ENCODE results near the gene MED9. TPM values are rescaled to one million over a fixed set of nuclear protein-coding genes. Genes with fewer than 3 reads are reported as not detected.
"Not testable (repeated sequence)": the region's sequence is repeated elsewhere in the genome, so short reads cannot be mapped to it uniquely, and the experiment has no call there.

Gene MED9
- total RNA-seq (2014; rRNA removed; shearing (Covaris generic)) = 7.6 and 9.6 TPM in 2 replicates

GRCh38 chr17:17476865-17477467 is at the start of gene MED9:
Gene MED9, plus strand, starts transcription at chr17:17477000. Its CDS starts 42 bp downstream, at chr17:17477042.
- DNase-seq (ENCODE audit: low read depth) = peak; percentile 84

- DNase-seq (ENCODE audit: low read depth) = no peak
These were observed 47.6 kb upstream of the MED9 start for GRCh38 chr17:17429222-17429621.

- not testable (repeated sequence) for DNase-seq (ENCODE audit: low read depth)
These were observed 45.9 kb upstream of the MED9 start for GRCh38 chr17:17430924-17431323.

- no peak for DNase-seq (ENCODE audit: low read depth)
These were observed 45.2 kb upstream of the MED9 start for GRCh38 chr17:17431605-17432004.

DNA sequence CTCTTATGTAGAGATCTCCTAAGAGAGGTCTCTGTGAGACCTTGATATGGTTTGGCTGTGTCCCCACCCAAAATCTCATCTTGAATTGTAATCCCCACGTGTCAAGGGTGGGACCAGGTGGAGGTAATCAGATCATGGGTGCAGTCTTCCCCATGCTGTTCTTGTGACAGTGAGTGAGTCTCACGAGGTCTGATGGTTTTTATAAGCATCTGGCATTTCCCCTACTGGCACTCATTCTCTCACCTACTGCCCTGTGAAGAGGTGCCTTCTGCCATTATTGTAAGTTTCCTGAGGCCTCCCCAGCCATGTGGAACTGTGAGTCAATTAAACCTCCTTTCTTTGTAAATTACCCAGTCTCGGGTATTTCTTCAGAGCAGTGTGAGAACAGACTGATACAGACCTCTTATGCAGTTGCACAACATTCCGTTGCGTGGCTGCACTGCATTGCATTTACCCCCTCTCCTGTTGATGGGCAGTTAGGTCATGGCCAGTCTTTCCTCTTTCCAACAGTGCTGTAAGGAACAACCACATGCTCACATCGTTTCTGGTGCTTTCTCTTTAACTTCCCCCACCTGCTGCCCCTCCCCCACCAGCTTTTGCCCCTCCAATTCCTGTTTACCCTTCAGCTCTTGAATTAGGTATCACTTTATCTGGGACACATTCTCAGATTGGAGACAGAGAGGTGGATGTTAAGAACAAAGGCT is 43.6 kb upstream of the MED9 start:
- DNase-seq (ENCODE audit: low read depth) = no peak

- no peak for DNase-seq (ENCODE audit: low read depth)
These were observed 42.3 kb upstream of the MED9 start for GRCh38 chr17:17434477-17434876.

DNA sequence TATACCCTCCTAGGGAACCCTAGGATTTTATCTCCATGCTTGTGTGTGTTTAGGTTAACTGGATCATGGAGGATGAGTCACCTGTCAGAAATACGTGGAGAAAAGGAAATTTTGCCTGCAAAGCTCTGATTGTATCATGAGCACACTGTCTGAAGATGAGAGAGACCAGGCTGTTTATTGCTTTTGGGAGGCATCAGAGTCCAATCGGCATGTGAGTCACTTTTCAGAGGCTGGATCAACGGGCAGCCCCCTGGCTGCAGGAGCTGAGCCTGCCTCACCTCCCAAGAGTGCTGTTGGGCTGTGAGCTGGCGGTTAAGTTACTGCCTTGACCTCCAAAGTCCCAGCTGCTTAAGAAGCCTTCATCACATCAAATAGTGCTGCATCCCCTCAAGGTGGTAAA is 41.5 kb upstream of the MED9 start:
- DNase-seq (ENCODE audit: low read depth) = peak; percentile 64

GRCh38 chr17:17437461-17437860 is 39.3 kb upstream of the MED9 start:
- no peak for DNase-seq (ENCODE audit: low read depth)

DNA sequence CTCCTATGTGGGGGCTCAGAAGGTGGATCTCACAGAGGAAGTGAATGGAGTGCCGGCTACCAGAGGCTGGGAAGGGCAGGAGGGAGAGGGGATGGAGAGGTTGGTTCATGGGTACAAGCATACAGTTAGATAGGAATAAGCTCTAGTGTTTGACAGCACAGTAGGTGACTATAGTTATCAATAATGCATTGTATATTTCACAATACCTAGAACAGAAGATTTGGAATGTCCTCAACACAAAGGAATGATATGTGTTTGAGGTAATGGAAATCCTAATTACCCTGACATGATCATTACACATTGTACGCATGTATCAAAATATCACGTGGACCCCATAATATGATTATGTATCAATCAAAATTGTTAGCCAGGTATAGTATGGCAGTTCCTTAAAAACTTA is 38.9 kb upstream of the MED9 start:
- DNase-seq (ENCODE audit: low read depth) = no peak

DNA sequence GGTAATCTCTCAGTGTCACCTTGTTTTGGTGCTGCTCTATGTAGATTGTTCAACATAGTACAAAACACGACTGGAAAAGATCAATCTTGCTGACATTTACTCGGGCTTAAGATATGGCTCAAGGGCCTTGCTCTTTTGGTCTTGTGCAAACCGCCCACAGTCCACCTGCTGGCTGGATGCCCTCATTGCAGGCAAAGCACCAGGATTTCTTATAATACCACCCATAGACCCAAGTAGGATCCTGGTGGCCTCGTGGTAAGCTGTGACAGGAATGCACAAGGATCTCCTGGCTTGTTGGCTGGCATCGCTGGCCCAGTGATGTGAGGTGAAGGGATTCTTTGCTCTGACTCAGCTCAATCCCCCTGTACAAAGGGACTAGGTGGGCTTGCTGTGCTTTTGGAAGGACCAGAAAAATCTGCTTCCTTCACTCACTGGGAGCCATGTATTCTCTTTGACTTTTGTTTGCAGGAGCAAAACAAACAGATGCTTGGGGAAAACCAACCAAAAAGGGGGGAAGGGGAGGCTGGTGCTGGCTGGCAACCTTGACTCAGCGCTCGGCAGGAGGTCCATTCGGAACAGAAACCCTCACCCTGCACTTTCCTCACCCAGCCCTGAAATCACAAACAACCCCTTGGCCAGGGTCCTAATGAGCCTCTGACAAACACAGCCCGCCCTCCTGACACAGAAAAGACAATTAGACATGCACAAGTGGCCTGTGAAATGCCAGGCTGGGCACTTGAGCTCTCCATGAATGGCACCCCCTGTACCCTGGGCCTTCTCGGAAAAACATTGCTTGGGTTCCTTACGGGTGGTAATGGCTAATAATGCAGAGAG is 36.6 kb upstream of the MED9 start:
- peak; percentile 43 for DNase-seq (ENCODE audit: low read depth)

GRCh38 chr17:17440938-17441675 is 35.7 kb upstream of the MED9 start:
- no peak for DNase-seq (ENCODE audit: low read depth)

DNA sequence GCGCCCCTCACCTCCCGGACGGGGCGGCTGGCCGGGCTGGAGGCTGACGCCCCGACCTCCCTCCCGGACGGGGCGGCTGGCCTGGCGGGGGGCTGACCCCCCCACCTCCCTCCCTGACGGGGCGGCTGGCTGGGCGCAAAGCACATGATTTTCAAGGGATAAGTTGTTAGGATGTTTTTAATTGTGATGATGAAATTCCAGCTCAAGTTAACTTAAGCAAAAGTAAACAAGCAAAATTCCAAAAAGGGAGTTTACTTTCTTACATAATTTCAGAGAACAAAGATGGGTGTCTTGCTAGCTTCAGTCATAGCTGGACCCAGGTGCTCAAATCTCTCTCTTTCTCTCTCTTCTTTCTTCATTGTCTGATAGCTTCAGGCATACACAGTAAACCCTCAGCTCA is 33.6 kb upstream of the MED9 start:
- DNase-seq (ENCODE audit: low read depth) = no peak

- no peak for DNase-seq (ENCODE audit: low read depth)
These were observed 31.4 kb upstream of the MED9 start for GRCh38 chr17:17445296-17445924.

DNA sequence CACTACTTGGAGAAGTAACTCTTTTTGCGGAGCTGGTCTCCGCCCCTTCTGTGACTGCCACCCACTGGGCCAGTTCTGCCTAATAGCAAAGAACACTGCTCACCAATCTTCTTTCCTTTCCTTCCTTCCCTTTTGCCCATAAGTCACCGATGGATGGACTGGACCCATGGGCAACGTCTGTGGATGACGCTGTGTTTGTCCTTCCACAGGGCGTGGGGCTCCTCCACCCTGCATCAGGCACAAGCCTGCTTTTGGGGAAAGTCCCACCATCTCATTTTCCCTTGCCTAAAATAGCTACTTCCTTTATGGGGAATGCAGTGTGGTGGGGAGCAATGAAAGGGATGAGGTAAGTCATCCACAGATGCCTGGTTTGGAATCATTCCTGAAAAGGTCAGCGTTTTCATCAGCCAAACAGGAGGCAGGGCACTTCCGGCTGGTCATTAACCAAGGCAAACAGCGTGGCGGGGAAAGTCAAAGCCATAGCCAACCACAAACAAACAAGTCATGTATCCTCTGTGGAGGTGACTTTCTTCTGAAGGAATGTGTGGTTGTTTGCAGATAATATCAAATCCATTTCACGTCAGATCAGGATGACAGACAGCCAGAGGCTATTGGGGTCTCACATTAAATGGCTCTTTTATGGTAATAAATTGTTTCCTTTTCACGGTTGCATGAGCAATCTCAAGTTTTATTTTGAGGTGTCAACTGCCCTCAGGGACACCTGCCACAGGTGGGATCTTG is 30.7 kb upstream of the MED9 start:
- peak; percentile 91 for DNase-seq (ENCODE audit: low read depth)

GRCh38 chr17:17446666-17447155 is 30.1 kb upstream of the MED9 start:
- DNase-seq (ENCODE audit: low read depth) = no peak

DNA sequence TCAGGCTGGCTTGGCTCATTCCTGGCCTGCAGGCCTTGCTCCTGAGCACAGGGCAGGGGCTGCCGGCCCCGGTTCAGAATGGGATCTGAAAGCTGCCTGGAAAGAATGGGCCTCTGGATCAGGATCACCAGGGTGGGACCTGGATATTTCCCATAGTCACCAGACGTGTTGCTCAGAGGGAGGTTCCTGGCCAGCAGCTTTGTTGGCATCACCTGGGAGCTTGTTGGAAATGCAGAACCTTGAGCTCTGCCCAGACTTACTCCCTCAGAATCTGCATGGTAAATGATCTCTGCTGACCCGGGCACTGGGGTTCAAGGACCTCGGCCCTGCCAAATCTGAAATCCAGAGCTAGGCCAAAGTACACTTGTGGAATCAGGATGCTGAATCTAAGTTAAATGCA is 29.5 kb upstream of the MED9 start:
- DNase-seq (ENCODE audit: low read depth) = no peak

DNA sequence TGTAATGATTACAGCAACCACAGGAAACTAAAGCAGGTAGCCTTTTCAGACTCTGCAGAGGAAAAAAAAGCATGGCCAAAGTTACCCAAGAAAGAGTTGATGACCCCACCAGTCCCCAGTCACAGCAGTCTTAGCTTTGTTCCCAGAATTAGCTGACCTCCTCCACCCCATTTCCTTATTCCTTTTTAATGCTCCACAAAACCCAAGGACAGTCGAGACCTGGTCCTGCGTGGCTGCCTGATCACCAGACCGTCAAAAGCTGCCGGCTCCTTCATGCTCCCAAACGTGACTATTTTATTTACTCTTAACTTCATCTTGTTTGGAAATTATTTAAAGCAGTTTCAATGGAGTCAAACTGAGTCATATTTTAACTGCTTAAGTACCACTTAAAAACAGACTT is 28.7 kb upstream of the MED9 start:
- DNase-seq (ENCODE audit: low read depth) = no peak

- DNase-seq (ENCODE audit: low read depth) = no peak
These were observed 28.1 kb upstream of the MED9 start for GRCh38 chr17:17448723-17449122.

DNA sequence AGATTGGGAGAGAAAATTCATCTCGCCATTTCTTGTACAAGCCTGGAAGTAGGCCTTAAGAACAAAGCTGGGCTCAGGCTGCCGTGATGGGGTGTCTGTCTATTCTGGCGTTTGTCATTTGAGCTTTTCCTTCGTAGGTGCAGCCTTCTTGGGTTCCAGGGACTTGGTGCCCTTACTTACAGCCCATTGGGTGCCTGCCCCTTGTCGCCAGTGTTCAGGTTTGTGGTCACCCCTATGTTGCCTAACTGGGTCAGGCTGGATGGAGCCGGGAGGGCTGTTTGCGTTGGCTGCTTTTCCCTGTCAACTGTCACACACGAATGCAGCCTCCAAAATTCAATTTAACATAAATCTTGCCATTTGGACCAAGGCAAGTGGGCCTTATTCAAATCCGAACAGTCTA is 23.7 kb upstream of the MED9 start:
- no peak for DNase-seq (ENCODE audit: low read depth)

DNA sequence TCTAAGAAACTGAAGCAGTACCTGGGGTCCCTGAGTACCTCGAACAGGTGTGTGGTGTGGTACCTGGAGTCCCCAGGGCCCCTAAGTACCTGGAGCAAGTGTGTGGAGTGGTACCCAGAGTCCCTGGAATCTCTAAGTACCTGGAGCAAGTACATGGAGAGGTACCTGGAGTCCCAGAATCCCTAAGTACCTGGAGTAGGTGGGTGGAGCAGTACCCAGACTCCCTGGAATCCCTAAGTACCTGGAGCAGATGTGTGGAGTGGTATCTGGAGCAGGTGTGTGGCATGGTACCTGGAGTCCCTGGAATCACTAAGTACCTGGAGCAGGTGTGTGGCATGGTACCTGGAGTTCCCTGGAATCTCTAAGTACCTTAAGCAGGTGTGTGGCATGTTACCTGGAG is 22.5 kb upstream of the MED9 start:
- no peak for DNase-seq (ENCODE audit: low read depth)

DNA sequence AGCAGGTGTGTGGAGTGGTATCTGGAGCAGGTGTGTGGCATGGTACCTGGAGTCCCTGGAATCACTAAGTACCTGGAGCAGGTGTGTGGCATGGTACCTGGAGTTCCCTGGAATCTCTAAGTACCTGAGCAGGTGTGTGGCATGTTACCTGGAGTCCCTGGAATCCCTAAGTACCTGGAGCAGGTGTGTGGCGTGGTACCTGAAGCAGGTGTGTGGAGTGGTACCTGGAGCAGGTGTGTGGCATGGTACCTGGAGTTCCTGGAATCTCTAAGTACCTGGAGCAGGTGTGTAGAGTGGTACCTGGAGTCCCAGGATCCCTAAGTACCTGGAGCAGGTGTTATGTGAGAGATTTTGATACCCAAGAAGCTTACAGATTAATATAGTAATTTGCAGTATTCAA is 22.1 kb upstream of the MED9 start:
- DNase-seq (ENCODE audit: low read depth) = not testable (repeated sequence)

All from RPMI7951 (cell line).